Transverse colon (tissue), 4 donors: ENCODE measurements around the gene DTNBP1.

Experiments used
- CTCF ChIP-seq, 5 experiments: fragments of 200-600 bp in 3 of 5; fragments of 450-650 bp in 2 of 5; sonication (generic) in 3 of 5; IDR thresholded peaks; 1 replicate in 2 of 5; 2 replicates in 3 of 5; pipeline ENCODE4 v1.5.1; 2016 to 2017; ENCODE audit warnings: antibody characterized with exemption in 5 of 5, inconsistent platforms in 3 of 5, mild to moderate bottlenecking in 2 of 5, moderate library complexity in 1 of 5
- POLR2AphosphoS5 ChIP-seq, 3 donors: sonication (generic); formaldehyde crosslinking; IDR thresholded peaks; one replicate each; pipeline ENCODE4 v1.6.1; 2016; ENCODE audit warnings: antibody characterized with exemption in 3 of 3

GRCh38 chr6:15503346-15503680 is 159.5 kb downstream of the DTNBP1 start:
- TF ChIP-seq POLR2AphosphoS5 (IDR thresholded peaks at IDR 0.05) (no peak), CTCF (IDR thresholded peaks at IDR 0.05) (no peak)
